NCI-H2029 treated with DMSO at 0.1 percent for 48 hours (cell line): ENCODE data around the gene ALDH1A3.

ENCODE experiments used
- DNase-seq: peaks from one replicate; lab custom pipeline; 2025; lab: John Stamatoyannopoulos, UW

ALDH1A3 gene

GRCh38 chr15:100958326-100959065, 78.9 kb downstream of the ALDH1A3 start:
- DNase-seq = no peak

DNA sequence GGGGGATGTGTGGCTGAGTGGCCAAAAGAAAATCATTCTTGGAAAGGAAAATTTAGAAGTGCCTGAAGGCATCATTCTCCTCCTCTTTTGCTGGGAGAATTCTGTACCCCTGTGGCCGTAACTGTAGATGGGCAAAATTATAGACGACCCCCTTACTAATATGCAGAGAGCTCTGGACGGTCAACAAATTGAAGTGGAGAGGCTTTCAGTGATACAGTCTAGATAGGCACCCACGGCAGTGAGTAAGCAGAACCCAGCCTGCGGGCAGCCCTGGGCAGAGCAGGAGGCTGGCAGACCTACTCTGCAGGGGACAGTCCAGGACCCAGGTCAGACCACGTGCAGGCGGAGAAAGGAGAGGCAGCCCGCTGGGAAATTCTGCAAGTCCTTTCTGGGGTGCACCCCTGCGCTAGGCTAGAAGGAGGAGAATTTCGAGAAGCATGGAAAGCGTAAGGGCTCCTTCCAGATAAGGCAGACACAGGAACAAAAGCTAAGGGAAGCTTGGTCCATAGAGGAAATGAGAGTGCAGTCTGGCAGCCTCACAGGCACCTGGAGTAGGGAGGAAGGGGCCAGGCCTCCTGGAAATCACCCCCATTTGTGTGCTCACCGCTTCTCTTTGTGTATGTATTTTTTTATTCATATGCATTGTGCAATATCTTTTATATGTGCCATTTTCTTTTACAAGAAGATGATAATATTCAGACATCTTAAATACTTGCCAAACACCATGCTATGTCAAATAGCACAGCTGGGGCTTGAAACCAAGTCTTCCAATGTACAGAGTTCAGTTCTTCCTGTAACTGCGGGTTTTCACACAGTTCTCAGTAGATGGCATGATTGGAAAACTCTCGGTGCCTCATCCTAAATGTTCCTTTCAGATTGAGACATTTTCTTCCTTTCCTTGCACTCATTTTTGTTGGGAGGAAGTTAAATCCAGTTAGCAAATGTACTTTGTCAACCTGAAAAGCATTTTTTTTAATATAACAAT, 79.7 kb downstream of the ALDH1A3 start:
- no peak for DNase-seq
